ENCODE data around the gene GAB3.
"Not testable (repeated sequence)": the region's sequence is repeated elsewhere in the genome, so short reads cannot be mapped to it uniquely, and the experiment has no call there.

GAB3 gene

GRCh38 chrX:154719132-154719675 is 31.7 kb downstream of the GAB3 start:
- DNase-seq, result no peak

- DNase-seq, result no peak
These were observed 32.3 kb downstream of the GAB3 start for GRCh38 chrX:154718616-154719015.

- no peak for DNase-seq
These were observed 33.1 kb downstream of the GAB3 start for GRCh38 chrX:154717824-154718223.

GRCh38 chrX:154715825-154716224 is 35.1 kb downstream of the GAB3 start:
- DNase-seq, result no peak

GRCh38 chrX:154714925-154715324 is 36.0 kb downstream of the GAB3 start:
- DNase-seq, result no peak

- DNase-seq, result no peak
These were observed 37.8 kb downstream of the GAB3 start for GRCh38 chrX:154712781-154713740.

- no peak for DNase-seq
These were observed 39.6 kb downstream of the GAB3 start for GRCh38 chrX:154711264-154711663.

GRCh38 chrX:154710309-154710708 is 40.6 kb downstream of the GAB3 start:
- no peak for DNase-seq

- DNase-seq, result no peak
These were observed 52.1 kb downstream of the GAB3 start for GRCh38 chrX:154698630-154699248.

GRCh38 chrX:154696676-154697045 is 54.2 kb downstream of the GAB3 start:
- DNase-seq, result no peak

GRCh38 chrX:154695911-154696675 is 54.8 kb downstream of the GAB3 start:
- DNase-seq, result no peak

- DNase-seq, result no peak
These were observed 57.5 kb downstream of the GAB3 start for GRCh38 chrX:154693394-154693793.

GRCh38 chrX:154690438-154690837 is 60.4 kb downstream of the GAB3 start:
- DNase-seq, result not testable (repeated sequence)

GRCh38 chrX:154672084-154672483 is 78.8 kb downstream of the GAB3 start:
- DNase-seq, result not testable (repeated sequence)

GRCh38 chrX:154670848-154671247 is 80.0 kb downstream of the GAB3 start:
- not testable (repeated sequence) for DNase-seq

GRCh38 chrX:154661899-154662298 is 89.0 kb downstream of the GAB3 start:
- DNase-seq, result no peak

GRCh38 chrX:154661170-154661569 is 89.7 kb downstream of the GAB3 start:
- no peak for DNase-seq

GRCh38 chrX:154660541-154660940 is 90.3 kb downstream of the GAB3 start:
- DNase-seq, result no peak

GRCh38 chrX:154658957-154659356 is 91.9 kb downstream of the GAB3 start:
- no peak for DNase-seq

- DNase-seq, result no peak
These were observed 92.7 kb downstream of the GAB3 start for GRCh38 chrX:154658187-154658586.

- no peak for DNase-seq
These were observed 93.6 kb downstream of the GAB3 start for GRCh38 chrX:154657226-154657805.

- DNase-seq, result no peak
These were observed 95.1 kb downstream of the GAB3 start for GRCh38 chrX:154655786-154656185.

GRCh38 chrX:154655346-154655745 is 95.5 kb downstream of the GAB3 start:
- no peak for DNase-seq

Data from activated T-cell treated with anti-CD3 and anti-CD28 coated beads, Interleukin-2, amount 50 U/mL, for 1 hour (primary cell).